Urothelium cell line (cell line): ENCODE data around the gene ACER1.

ENCODE experiments used
- DNase-seq: peaks from one replicate; pipeline ENCODE4 v3.0.0; 2011; ENCODE audit warnings: low spot score, mixed read lengths
- FAIRE-seq: peaks from 2 replicates; lab custom pipeline; 2011; peaks lifted over from hg19 to GRCh38; lab: Jason Lieb, UNC

ACER1 gene

GRCh38 chr19:6270076-6270745, 63.2 kb downstream of the ACER1 start:
- FAIRE-seq = no peak
- DNase-seq = no peak

DNA sequence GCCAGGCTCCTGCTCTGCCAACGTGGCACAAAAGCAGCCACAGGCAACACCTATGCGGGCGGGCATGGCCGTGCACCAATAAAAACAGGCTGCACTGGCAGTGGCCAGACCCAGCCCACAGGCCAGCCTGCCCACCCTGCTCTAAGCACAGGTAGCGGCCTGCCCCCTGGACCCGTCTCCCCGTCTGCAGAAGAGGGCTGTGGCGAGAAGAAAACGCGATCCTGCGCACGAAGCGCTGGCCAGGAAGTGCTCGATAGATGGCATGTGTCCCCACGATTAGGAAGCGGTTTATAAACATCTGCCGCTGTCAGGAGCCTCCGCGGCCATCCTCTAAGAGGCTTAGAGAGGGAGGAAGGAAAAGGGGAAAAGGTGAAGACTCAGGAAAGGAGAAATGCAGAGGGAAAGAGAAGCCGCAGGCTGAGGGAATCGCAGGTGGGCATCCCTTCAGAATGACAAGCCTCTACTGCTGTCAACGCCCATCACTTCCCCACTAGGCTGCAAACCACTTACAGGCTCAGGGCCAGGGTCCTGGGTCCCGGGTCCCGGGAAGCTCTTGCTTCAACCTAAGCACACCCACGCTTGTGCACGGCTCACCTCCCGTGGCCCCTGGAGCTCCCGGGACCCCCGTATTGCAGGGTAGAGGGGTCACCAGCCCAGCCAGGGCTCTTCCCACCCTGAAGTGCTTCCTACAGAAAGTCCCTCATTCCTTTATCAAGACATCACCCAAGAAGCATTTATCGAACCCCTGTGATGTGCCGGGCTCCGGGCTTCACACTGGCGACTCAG, 64.1 kb downstream of the ACER1 start:
- no peak for FAIRE-seq
- DNase-seq = no peak

DNA sequence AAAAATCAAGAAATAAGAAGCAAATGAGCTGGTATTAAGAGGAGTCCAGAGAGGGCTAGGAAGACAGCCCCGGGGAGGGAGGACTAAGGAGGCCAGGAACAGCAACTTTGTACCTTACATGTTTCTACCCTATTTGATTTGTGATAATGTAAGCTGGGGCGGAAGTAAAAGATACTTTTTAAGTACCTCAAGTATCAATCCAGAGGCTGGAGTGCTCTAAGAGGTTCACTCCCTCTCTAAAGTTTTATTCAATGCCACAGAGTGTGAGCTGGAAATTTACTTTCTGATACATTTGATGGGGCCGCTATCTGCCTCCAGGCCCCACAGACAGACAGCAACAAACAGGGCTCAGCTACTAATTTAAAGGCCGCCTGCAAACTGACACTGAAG, 65.0 kb downstream of the ACER1 start:
- FAIRE-seq = no peak
- DNase-seq = no peak

- FAIRE-seq (no peak), DNase-seq (no peak)
These were observed 65.6 kb downstream of the ACER1 start for GRCh38 chr19:6267552-6268381.

- no peak for DNase-seq
- FAIRE-seq = no peak
These were observed 68.6 kb downstream of the ACER1 start for GRCh38 chr19:6264803-6265202.

DNA sequence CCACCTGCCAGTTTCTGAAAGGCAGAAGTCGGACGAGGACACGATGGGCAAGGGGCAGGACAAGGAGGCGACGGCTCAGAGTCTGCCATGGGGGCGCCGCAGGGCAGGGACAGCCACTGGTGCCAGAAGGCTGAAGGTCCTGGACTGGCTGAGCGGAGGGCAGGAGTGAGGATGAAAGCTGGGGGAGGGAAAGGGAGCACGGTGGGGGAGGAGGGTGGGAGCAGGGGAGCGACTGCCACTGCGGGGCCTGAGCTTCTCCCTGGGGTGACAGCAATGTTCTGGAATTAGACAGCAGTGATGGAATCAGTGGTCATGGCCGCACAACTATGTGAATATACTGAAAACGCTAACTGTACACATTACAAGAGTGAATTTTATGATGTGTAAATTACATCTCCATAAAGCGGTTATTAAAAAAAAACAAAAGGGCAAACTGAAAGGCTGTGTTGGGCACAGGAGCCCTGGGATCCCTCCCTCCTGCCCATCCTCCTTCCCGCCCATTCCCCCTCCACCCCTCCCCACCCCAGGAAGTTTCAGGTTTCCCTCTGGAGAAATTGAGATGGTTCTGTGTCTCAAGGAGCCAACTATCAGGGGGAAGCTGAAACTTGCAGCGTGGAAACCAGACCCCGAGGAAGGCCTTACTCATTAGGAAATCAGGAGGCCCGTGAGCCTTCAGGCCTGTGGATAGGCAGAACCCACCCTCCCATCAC, 69.5 kb downstream of the ACER1 start:
- no peak for DNase-seq
- FAIRE-seq = no peak

GRCh38 chr19:6263306-6263705, 70.1 kb downstream of the ACER1 start:
- DNase-seq = no peak

DNA sequence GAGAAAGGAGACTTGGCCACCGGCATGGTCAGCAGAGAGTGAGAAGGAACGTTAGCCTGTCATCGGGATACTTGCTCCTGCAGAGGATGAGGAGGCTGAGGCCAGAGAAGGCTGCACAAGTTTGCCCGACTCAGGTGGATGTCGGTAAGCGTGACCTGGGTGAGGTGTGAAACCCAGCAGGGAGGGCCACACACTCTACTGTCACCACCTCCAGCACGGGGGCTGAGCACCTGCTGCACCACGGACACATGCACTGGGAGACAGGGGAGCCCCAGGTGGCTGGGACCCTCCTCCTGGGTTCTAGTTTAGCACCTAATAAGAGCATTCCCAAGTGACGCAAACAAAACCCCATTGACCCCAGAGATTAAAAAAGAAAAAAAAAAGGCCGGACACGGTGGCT, 70.9 kb downstream of the ACER1 start:
- DNase-seq (no peak), FAIRE-seq (no peak)

More at GRCh38 chr19:6263306-6263705, 70.1 kb downstream of the ACER1 start:
- FAIRE-seq = no peak

GRCh38 chr19:6261883-6262282, 71.5 kb downstream of the ACER1 start:
- FAIRE-seq (no peak), DNase-seq (no peak)

DNA sequence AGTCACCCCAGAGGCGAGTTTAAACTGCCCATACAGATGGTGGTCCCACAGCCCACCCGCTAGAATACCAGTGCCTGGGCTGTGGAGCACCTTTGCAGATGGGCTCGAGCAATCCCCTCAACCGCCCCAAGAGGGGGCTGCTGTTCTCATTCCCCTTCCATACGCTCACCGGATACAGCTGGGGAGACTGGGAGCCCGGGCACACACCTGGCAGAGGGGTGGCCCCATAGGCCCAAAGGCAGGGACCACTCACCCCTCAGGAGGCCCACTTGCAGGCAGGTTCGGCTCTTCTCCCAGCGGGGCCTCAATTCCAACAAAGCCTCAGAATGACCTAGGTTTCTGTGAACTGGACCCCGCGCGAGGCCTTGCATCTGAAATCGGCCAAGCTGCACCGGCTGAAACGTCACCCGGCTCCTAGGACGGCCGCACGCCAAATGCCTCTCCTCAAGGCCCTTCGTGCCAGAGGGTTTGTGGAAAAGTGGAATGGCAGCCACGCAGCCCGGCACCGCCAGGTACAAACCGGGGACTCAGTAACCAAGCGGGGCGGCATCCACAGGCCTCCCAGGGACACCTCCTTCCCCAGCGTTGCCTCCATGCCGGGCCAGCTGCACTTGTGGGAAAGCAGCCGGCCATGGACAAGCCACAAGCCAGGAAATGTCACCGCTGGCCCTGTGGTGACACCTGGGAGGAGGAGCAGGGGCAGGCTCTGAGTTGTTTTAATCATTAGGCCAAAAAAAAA, 72.3 kb downstream of the ACER1 start:
- DNase-seq (peak; percentile 40), FAIRE-seq (no peak)

- FAIRE-seq = no peak
- no peak for DNase-seq
These were observed 73.0 kb downstream of the ACER1 start for GRCh38 chr19:6260376-6260775.

DNA sequence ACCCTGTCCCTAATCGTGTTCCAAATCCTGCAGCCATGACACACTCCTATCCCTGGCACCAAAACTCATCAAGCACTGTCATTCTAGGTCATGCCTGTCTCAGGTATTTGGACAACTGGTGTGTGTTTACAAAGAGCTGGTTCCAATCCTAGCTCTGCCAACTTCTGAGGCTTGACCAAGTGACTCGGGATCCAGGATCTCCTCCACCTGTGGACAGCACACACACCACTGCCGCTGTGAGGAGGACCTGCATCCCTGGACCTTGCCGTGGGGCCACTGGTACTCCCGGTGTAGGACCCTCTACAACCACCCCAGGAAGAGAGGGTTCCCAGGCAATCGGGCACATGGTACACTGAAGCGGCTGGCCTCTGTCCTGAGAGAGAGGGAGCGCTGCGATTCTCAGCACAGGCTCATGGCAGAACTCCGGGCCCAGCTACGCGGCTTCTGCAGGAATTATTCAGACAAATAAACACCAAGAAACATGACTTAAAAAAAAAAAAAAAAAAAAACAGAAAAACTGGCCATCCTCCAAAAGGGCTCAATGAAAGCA, 74.0 kb downstream of the ACER1 start:
- FAIRE-seq (no peak), DNase-seq (no peak)

DNA sequence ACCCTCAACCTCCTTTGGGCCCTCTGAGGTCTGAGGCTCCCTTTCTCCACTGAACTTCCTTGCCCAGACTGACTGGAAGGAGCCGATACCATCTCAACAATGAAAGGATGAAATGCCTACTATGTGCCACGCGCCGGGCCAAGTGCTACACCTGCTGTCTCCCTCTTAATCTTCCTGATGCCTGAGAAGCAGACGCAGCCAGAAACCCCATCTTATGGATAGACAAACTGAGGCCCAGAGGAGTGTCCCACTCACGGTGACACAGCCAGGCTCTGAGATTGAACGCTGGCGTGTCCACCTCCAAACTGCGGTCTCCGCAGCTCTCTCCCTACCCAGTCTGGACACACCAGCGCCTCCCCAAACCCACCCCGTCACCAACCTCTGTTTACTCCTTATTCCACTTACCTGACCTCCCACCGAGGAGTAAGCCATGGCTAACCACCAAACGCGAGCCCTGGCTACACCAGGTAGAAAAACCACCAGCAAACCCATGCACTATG, 74.5 kb downstream of the ACER1 start:
- no peak for DNase-seq
- no peak for FAIRE-seq
